Neural crest cell (in vitro differentiated cells): Measurements from ENCODE around the gene LRPAP1. TPM values are rescaled to one million over a fixed set of nuclear protein-coding genes. Genes with fewer than 3 reads are reported as not detected.
A peak's percentile ranks its signal among the peaks of the same experiment; 100 is the strongest.

Experiments used
- DNase-seq: peaks from one replicate; pipeline ENCODE4 v3.0.0; 2021; ENCODE audit warnings: low read depth, mixed read lengths, low spot score
- H3K27ac Mint-ChIP-seq: one replicate; pipeline ENCODE4 v1.8.0; 2021; ENCODE audit warnings: mild to moderate bottlenecking, mixed read lengths; ENCODE audit not compliant: unreplicated experiment
- H3K27me3 Mint-ChIP-seq: 2 replicates; pipeline ENCODE4 v1.8.0; 2021; ENCODE audit warnings: low read depth, mild to moderate bottlenecking, mixed read lengths
- H3K36me3 Mint-ChIP-seq: 2 replicates; pipeline ENCODE4 v1.8.0; 2021; ENCODE audit warnings: low read depth, mild to moderate bottlenecking, mixed read lengths
- H3K4me1 Mint-ChIP-seq: 2 replicates; pipeline ENCODE4 v1.8.0; 2021; ENCODE audit warnings: mixed read lengths
- H3K4me3 Mint-ChIP-seq: one replicate; pipeline ENCODE4 v1.8.0; 2021; ENCODE audit warnings: mild to moderate bottlenecking, mixed read lengths
- H3K9me3 Mint-ChIP-seq: 2 replicates; pipeline ENCODE4 v1.8.0; 2021; ENCODE audit warnings: mixed read lengths
- total RNA-seq: library from RNA; stranded (reverse); gene quantifications from 2 replicates; pipeline ENCODE4 v1.2.1, GENCODE V29; 2021
- TF ChIP-seq, protein P1 (sequence below): fragments of 200-600 bp; sonication (generic); conservative IDR thresholded peaks from 2 replicates; pipeline ENCODE4 v1.5.0; 2021; ENCODE audit warnings: antibody characterized with exemption, mild to moderate bottlenecking

Gene LRPAP1
- total RNA-seq, 1 donor from 2014 or later, result 116 TPM

DNA sequence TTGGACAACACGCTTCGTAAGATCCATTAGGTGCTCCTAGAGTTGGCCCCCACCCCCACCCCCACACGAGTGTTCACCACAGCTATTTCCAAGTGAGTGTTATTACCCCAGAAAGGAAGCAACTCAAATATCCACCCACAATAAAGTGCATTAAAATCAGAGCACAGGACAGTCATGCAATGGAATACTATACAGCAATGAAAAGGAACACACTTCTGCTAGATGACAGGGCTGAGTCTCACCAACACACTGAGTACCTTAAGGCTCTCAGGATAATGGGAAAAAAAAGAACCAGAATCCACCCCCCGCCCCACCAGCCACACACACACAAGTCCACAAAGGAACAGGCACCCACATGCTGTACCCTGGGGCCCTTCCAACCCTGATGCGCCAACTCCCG lies 21.0 kb downstream of the LRPAP1 start:
- Mint-ChIP-seq H3K27me3 (no peaks in the 10 kb centered on the region), H3K27ac (no peak overlapping the region), H3K4me1 (no peaks in the 10 kb centered on the region), H3K9me3 (no peaks in the 10 kb centered on the region), H3K36me3 (peaks cover 41% of the 10 kb centered on the region), H3K4me3 (no peak overlapping the region)
- no peak for DNase-seq
- TF ChIP-seq, protein P1, sequence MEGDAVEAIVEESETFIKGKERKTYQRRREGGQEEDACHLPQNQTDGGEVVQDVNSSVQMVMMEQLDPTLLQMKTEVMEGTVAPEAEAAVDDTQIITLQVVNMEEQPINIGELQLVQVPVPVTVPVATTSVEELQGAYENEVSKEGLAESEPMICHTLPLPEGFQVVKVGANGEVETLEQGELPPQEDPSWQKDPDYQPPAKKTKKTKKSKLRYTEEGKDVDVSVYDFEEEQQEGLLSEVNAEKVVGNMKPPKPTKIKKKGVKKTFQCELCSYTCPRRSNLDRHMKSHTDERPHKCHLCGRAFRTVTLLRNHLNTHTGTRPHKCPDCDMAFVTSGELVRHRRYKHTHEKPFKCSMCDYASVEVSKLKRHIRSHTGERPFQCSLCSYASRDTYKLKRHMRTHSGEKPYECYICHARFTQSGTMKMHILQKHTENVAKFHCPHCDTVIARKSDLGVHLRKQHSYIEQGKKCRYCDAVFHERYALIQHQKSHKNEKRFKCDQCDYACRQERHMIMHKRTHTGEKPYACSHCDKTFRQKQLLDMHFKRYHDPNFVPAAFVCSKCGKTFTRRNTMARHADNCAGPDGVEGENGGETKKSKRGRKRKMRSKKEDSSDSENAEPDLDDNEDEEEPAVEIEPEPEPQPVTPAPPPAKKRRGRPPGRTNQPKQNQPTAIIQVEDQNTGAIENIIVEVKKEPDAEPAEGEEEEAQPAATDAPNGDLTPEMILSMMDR, result no peak

DNA sequence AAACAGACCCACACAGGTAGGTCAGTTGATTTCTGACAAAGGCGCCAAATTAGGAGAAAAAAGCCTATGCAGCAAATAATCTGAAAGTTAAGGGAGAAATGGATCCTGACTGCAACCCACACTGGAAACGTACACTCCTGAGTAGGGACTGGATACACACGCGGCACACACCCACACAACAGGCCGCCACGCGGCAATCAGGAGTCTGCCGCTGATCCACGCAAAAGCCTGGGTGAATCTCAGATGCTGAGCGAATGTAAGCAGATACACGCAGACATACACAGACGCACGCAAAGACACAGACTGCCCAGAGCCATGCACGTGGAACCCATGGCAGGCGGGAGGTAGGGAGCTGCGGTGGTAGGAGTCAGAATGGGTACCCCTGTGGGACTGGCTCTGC lies 21.7 kb downstream of the LRPAP1 start:
- Mint-ChIP-seq H3K4me1 (no peaks in the 10 kb centered on the region), H3K4me3 (no peak overlapping the region), H3K27ac (no peak overlapping the region), H3K36me3 (peaks cover 41% of the 10 kb centered on the region), H3K27me3 (no peaks in the 10 kb centered on the region), H3K9me3 (no peaks in the 10 kb centered on the region)
- TF ChIP-seq, protein P1, result no peak
- no peak for DNase-seq

DNA sequence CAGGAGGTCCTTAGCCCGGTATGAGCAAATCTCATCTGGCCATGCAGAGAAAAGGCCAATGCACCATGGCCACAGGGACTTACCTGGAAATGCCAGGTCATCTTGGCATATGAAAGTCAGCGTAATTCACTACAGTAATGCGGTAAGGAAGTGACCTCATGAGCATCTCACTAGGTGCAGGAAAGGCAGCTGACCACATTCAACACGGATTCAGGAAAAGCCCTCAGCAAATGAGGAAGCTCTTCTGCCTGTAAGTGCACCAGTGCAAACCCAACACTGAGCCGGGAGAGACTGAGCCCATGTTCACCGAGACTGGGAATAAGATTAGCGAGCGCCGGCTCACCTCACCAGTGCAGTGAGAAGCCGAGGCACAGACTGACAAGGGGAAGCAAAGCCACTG lies 23.7 kb downstream of the LRPAP1 start:
- no peak overlapping the region for H3K27ac Mint-ChIP-seq
- H3K36me3 Mint-ChIP-seq, result peaks cover 38% of the 10 kb centered on the region
- no peaks in the 10 kb centered on the region for H3K9me3 Mint-ChIP-seq
- H3K4me1 Mint-ChIP-seq, result peaks cover under 1% of the 10 kb centered on the region
- H3K27me3 Mint-ChIP-seq, result no peaks in the 10 kb centered on the region
- no peak for DNase-seq
- no peak overlapping the region for H3K4me3 Mint-ChIP-seq
- TF ChIP-seq, protein P1, result no peak

DNA sequence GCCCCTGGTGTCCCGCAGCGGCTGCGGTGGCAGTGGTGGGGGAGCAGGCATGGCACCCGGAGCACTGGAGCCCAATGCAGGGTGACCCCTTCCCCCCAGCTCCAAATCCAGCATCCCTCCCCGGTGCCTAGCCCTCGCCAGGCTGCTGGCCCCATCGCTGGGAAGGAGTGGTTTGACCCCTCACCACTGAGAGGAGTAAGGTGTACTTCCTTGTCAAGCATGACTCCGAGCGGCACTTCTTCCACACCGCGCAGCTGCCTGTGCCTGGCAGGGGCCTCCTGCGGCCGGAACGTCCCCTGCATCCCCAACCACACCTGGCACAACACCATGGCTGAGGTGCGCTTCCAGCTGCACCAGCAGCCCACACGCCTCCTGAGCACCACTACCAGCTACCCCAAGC lies 27.0 kb downstream of the LRPAP1 start:
- DNase-seq, result no peak
- H3K36me3 Mint-ChIP-seq, result peaks cover 17% of the 10 kb centered on the region
- peaks cover 4% of the 10 kb centered on the region for H3K4me1 Mint-ChIP-seq
- H3K27me3 Mint-ChIP-seq, result no peaks in the 10 kb centered on the region
- H3K27ac Mint-ChIP-seq, result no peak overlapping the region
- H3K9me3 Mint-ChIP-seq, result no peaks in the 10 kb centered on the region
- H3K4me3 Mint-ChIP-seq, result no peak overlapping the region
- TF ChIP-seq, protein P1, result no peak

DNA sequence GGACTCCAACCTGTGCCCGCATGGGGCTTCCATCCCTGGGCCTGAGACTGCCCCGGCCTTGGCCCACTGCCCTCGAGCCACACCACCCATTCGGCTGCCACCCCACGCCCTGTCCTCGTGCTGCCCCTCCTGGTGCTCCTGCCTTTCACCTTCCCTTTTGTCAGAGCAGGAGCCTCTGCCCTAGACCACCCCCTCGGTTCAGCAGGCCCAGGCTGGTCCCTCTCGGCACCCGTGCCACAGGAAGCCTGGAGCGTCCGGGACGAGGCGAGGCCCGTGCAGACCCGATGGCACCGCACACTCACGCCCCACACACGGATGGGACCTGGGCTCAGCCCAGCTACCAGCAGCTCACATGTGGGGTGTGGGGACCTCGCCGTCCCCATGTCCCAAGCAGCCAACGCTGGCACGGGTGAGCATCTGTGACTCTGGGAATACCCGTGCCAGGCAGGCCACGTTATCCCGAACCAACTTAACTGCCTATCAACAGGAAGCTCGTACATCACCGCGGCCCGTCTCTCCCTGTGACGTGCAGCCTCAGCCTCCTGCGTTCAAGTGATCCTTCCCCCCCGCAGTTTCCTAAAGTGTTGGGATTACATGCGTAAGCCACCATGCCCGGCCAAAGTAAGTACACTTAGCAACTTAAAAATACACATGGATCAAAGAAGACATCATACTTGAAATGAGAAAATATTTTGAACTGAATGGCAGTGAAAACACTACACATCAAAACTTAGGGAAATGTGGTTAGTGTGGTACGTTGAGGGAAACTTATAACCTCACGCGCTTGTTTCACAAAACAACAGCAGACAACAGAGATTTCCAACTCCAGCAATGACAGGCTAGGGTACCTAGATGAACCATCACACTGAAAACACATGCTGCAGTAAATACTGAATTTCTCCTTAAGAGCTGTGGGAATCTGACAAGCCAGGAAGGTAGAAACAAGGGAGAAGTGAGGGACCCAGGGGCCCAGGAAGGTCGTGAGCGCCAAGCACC lies 29.0 kb downstream of the LRPAP1 start:
- H3K36me3 Mint-ChIP-seq, result peaks cover 7% of the 10 kb centered on the region
- peak overlapping the region; percentile 90 for H3K27ac Mint-ChIP-seq
- peaks cover 4% of the 10 kb centered on the region for H3K4me1 Mint-ChIP-seq
- no peaks in the 10 kb centered on the region for H3K27me3 Mint-ChIP-seq
- no peak for DNase-seq
- no peaks in the 10 kb centered on the region for H3K9me3 Mint-ChIP-seq
- no peak overlapping the region for H3K4me3 Mint-ChIP-seq
- TF ChIP-seq, protein P1, result no peak
